Astrocyte (in vitro differentiated cells and primary cell): ENCODE results near the gene NLRX1. TPM values are rescaled to one million over a fixed set of nuclear protein-coding genes. Genes with fewer than 3 reads are reported as not detected.

ENCODE experiments used
- DNase-seq: peaks from one replicate; pipeline ENCODE4 v3.0.0-alpha.2; 2010; ENCODE audit warnings: low read depth
- FAIRE-seq: peaks from 2 replicates; lab custom pipeline; 2011; peaks lifted over from hg19 to GRCh38; lab: Jason Lieb, UNC
- H2AFZ ChIP-seq: 2 replicates; pipeline ENCODE4 v1.6.0; 2012; ENCODE audit warnings: low read depth, low read length, inconsistent platforms
- H3K27ac ChIP-seq: 2 replicates; pipeline ENCODE4 v1.5.1; 2011; ENCODE audit warnings: low read depth, low read length, inconsistent platforms
- H3K27me3 ChIP-seq: 2 replicates; pipeline ENCODE4 v1.6.0; 2011; ENCODE audit warnings: low read length, inconsistent platforms; ENCODE audit not compliant: insufficient read depth
- H3K36me3 ChIP-seq: 2 replicates; pipeline ENCODE4 v1.5.1; 2011; ENCODE audit warnings: low read length, inconsistent platforms; ENCODE audit not compliant: insufficient read depth
- H3K4me1 ChIP-seq: 2 replicates; pipeline ENCODE4 v1.5.1; 2011; ENCODE audit warnings: low read length, inconsistent platforms; ENCODE audit not compliant: insufficient read depth
- H3K4me2 ChIP-seq: 2 replicates; pipeline ENCODE4 v1.6.0; 2012; ENCODE audit warnings: low read length, inconsistent platforms
- H3K4me3 ChIP-seq: 2 replicates; pipeline ENCODE4 v1.5.1; 2011; ENCODE audit warnings: low read depth, mild to moderate bottlenecking, low read length, inconsistent platforms; ENCODE audit not compliant: insufficient read depth
- H3K79me2 ChIP-seq: 2 replicates; pipeline ENCODE4 v1.6.0; 2012; ENCODE audit warnings: mild to moderate bottlenecking, low read length, inconsistent platforms; ENCODE audit not compliant: insufficient read depth
- H3K9ac ChIP-seq: 2 replicates; pipeline ENCODE4 v1.6.0; 2012; ENCODE audit warnings: mild to moderate bottlenecking, low read length, inconsistent platforms
- H3K9me3 ChIP-seq: 2 replicates; pipeline ENCODE4 v1.5.1; 2012; ENCODE audit warnings: low read depth, mild to moderate bottlenecking, low read length, inconsistent platforms; ENCODE audit not compliant: insufficient read depth
- H4K20me1 ChIP-seq: 2 replicates; pipeline ENCODE4 v1.6.0; 2012; ENCODE audit warnings: low read length, inconsistent platforms; ENCODE audit not compliant: insufficient read depth
- H3K27ac Mint-ChIP-seq: one replicate; pipeline ENCODE4 v1.8.0; 2021; ENCODE audit warnings: mild to moderate bottlenecking, mixed read lengths; ENCODE audit not compliant: unreplicated experiment
- H3K27me3 Mint-ChIP-seq: one replicate; pipeline ENCODE4 v1.8.0; 2021; ENCODE audit warnings: low read depth, mixed read lengths; ENCODE audit not compliant: unreplicated experiment
- H3K36me3 Mint-ChIP-seq: one replicate; pipeline ENCODE4 v1.8.0; 2021; ENCODE audit warnings: low read depth, mixed read lengths; ENCODE audit not compliant: unreplicated experiment
- H3K4me1 Mint-ChIP-seq: one replicate; pipeline ENCODE4 v1.8.0; 2021; ENCODE audit warnings: low read depth, mixed read lengths; ENCODE audit not compliant: unreplicated experiment
- H3K4me3 Mint-ChIP-seq: one replicate; pipeline ENCODE4 v1.8.0; 2021; ENCODE audit warnings: mild to moderate bottlenecking, moderate library complexity, mixed read lengths; ENCODE audit not compliant: unreplicated experiment
- H3K9me3 Mint-ChIP-seq: one replicate; pipeline ENCODE4 v1.8.0; 2021; ENCODE audit warnings: mild to moderate bottlenecking, mixed read lengths; ENCODE audit not compliant: unreplicated experiment
- EZH2 ChIP-seq: IDR thresholded peaks from 2 replicates; pipeline ENCODE4 v1.6.1; 2012; ENCODE audit warnings: mild to moderate bottlenecking, low read length, inconsistent platforms; ENCODE audit not compliant: insufficient read depth
- total RNA-seq: library from RNA; stranded (reverse); gene quantifications from 2 replicates; pipeline ENCODE4 v1.2.1, GENCODE V29; 2021
- TF ChIP-seq, protein P1 (sequence below): IDR thresholded peaks from 2 replicates; pipeline ENCODE4 v1.5.1; 2011; ENCODE audit warnings: low read depth, mild to moderate bottlenecking, inconsistent platforms, low read length, moderate library complexity; ENCODE audit not compliant: insufficient read depth

NLRX1 gene
- total RNA-seq, 1 donor from 2014 or later: 6.3 TPM

GRCh38 chr11:119158467-119158866 is 10.1 kb upstream of the NLRX1 start:
- Histone ChIP-seq H3K4me3 (no peak overlapping the region), H3K9ac (no peak overlapping the region), H3K9me3 (no peaks in the 10 kb centered on the region), H3K79me2 (no peaks in the 10 kb centered on the region), H4K20me1 (no peaks in the 10 kb centered on the region), H3K36me3 (no peaks in the 10 kb centered on the region), H3K27me3 (peaks cover under 1% of the 10 kb centered on the region), H2AFZ (no peak overlapping the region), H3K4me1 (no peaks in the 10 kb centered on the region), H3K27ac (no peak overlapping the region), H3K4me2 (no peak overlapping the region)
- no peak overlapping the region for H3K4me3 Mint-ChIP-seq
- no peak for FAIRE-seq
- DNase-seq: no peak
- peaks cover 60% of the 10 kb centered on the region for H3K27me3 Mint-ChIP-seq
- H3K36me3 Mint-ChIP-seq: peaks cover 2% of the 10 kb centered on the region
- H3K9me3 Mint-ChIP-seq: no peaks in the 10 kb centered on the region
- no peaks in the 10 kb centered on the region for H3K4me1 Mint-ChIP-seq
- TF ChIP-seq, protein P1, sequence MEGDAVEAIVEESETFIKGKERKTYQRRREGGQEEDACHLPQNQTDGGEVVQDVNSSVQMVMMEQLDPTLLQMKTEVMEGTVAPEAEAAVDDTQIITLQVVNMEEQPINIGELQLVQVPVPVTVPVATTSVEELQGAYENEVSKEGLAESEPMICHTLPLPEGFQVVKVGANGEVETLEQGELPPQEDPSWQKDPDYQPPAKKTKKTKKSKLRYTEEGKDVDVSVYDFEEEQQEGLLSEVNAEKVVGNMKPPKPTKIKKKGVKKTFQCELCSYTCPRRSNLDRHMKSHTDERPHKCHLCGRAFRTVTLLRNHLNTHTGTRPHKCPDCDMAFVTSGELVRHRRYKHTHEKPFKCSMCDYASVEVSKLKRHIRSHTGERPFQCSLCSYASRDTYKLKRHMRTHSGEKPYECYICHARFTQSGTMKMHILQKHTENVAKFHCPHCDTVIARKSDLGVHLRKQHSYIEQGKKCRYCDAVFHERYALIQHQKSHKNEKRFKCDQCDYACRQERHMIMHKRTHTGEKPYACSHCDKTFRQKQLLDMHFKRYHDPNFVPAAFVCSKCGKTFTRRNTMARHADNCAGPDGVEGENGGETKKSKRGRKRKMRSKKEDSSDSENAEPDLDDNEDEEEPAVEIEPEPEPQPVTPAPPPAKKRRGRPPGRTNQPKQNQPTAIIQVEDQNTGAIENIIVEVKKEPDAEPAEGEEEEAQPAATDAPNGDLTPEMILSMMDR: no peak
- no peak for TF ChIP-seq EZH2
- H3K27ac Mint-ChIP-seq: no peak overlapping the region

GRCh38 chr11:119160151-119160550 is 8.4 kb upstream of the NLRX1 start:
- FAIRE-seq: no peak
- H3K4me1 ChIP-seq: no peaks in the 10 kb centered on the region
- H3K79me2 ChIP-seq: no peaks in the 10 kb centered on the region
- H3K9me3 Mint-ChIP-seq: no peaks in the 10 kb centered on the region
- no peaks in the 10 kb centered on the region for H3K36me3 Mint-ChIP-seq
- H3K27ac Mint-ChIP-seq: no peak overlapping the region
- no peak overlapping the region for H3K9ac ChIP-seq
- no peaks in the 10 kb centered on the region for H3K36me3 ChIP-seq
- no peak overlapping the region for H3K27ac ChIP-seq
- H2AFZ ChIP-seq: no peak overlapping the region
- TF ChIP-seq, protein P1: no peak
- TF ChIP-seq EZH2: no peak
- H3K27me3 ChIP-seq: no peaks in the 10 kb centered on the region
- no peaks in the 10 kb centered on the region for H3K4me1 Mint-ChIP-seq
- H3K9me3 ChIP-seq: no peaks in the 10 kb centered on the region
- H3K27me3 Mint-ChIP-seq: peaks cover 44% of the 10 kb centered on the region
- H3K4me3 Mint-ChIP-seq: no peak overlapping the region
- no peaks in the 10 kb centered on the region for H4K20me1 ChIP-seq
- no peak overlapping the region for H3K4me2 ChIP-seq
- no peak for DNase-seq
- H3K4me3 ChIP-seq: no peak overlapping the region

DNA sequence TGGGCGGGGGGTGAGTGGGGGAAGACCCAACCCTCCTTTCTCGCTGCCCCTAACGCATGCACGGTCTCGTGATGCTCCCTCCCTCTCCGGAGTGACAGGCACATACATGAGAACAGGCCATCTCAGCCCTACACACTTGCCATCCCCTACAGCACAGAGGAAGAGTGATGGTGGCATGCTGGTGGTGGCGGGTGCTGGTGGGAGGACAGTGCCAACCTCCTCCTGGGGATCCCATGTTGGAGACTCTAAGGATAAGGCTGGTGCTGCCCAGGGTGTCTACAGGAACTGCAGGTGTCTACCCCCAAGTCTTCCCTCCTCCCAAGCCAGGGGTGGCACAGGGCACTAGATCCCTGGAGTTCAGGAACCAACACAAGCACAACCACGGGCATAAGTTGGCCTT is 6.7 kb upstream of the NLRX1 start:
- H2AFZ ChIP-seq: no peak overlapping the region
- no peak overlapping the region for H3K27ac ChIP-seq
- Mint-ChIP-seq H3K4me1 (peaks cover 7% of the 10 kb centered on the region), H3K27ac (no peak overlapping the region), H3K36me3 (no peaks in the 10 kb centered on the region), H3K9me3 (no peaks in the 10 kb centered on the region), H3K27me3 (peaks cover 34% of the 10 kb centered on the region), H3K4me3 (no peak overlapping the region)
- peaks cover 5% of the 10 kb centered on the region for H3K4me1 ChIP-seq
- H4K20me1 ChIP-seq: no peaks in the 10 kb centered on the region
- DNase-seq (no peak), FAIRE-seq (no peak)
- H3K36me3 ChIP-seq: no peaks in the 10 kb centered on the region
- H3K9me3 ChIP-seq: no peaks in the 10 kb centered on the region
- H3K9ac ChIP-seq: no peak overlapping the region
- no peak overlapping the region for H3K4me3 ChIP-seq
- no peaks in the 10 kb centered on the region for H3K79me2 ChIP-seq
- no peaks in the 10 kb centered on the region for H3K27me3 ChIP-seq
- TF ChIP-seq, protein P1: no peak
- no peak for TF ChIP-seq EZH2
- no peak overlapping the region for H3K4me2 ChIP-seq
